Adrenal gland (tissue), 5 donors: ENCODE results near the gene TNFRSF18.

ENCODE experiments used
- POLR2A ChIP-seq, 2 donors: fragments of 450-650 bp; IDR thresholded peaks; one replicate each; pipeline ENCODE4 v1.6.1; 2017; ENCODE audit warnings: antibody characterized with exemption in 2 of 2, mild to moderate bottlenecking in 2 of 2, moderate library complexity in 1 of 2
- TF ChIP-seq, protein P1 (sequence below), 6 experiments: fragments of 450-650 bp in 4 of 6; fragments of 200-600 bp in 2 of 6; sonication (generic) in 1 of 6; IDR thresholded peaks; 1 replicate in 5 of 6; 2 replicates in 1 of 6; pipeline versions ENCODE4 v1.5.1 to v1.8.0; 2016 to 2021; ENCODE audit warnings: antibody characterized with exemption in 6 of 6, mild to moderate bottlenecking in 2 of 6, moderate library complexity in 1 of 6
- donor health status: DM: no; HTN: no; CAD: no.

- TF ChIP-seq POLR2A (IDR thresholded peaks at IDR 0.05) = no peak
- TF ChIP-seq, protein P1, sequence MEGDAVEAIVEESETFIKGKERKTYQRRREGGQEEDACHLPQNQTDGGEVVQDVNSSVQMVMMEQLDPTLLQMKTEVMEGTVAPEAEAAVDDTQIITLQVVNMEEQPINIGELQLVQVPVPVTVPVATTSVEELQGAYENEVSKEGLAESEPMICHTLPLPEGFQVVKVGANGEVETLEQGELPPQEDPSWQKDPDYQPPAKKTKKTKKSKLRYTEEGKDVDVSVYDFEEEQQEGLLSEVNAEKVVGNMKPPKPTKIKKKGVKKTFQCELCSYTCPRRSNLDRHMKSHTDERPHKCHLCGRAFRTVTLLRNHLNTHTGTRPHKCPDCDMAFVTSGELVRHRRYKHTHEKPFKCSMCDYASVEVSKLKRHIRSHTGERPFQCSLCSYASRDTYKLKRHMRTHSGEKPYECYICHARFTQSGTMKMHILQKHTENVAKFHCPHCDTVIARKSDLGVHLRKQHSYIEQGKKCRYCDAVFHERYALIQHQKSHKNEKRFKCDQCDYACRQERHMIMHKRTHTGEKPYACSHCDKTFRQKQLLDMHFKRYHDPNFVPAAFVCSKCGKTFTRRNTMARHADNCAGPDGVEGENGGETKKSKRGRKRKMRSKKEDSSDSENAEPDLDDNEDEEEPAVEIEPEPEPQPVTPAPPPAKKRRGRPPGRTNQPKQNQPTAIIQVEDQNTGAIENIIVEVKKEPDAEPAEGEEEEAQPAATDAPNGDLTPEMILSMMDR (IDR thresholded peaks at IDR 0.05) = no peak
These were observed 2.5 kb upstream of the TNFRSF18 start for GRCh38 chr1:1208713-1209433.
